ENCODE results near the gene A3GALT2.

A3GALT2 gene

GRCh38 chr1:33320619-33321165 is at the start of gene A3GALT2:
TSS of gene A3GALT2 (minus strand) at chr1:33321098. CDS start at chr1:33321098, 0 bp downstream.
- no peak for DNase-seq

GRCh38 chr1:33370301-33370700 is 49.4 kb upstream of the A3GALT2 start:
- DNase-seq = peak in 1 of 14 donors; percentile 41

- no peak for DNase-seq
These were observed 48.9 kb upstream of the A3GALT2 start for GRCh38 chr1:33369764-33370163.

- DNase-seq = no peak
These were observed 48.2 kb upstream of the A3GALT2 start for GRCh38 chr1:33369081-33369480.

GRCh38 chr1:33368431-33368830 is 47.5 kb upstream of the A3GALT2 start:
- no peak for DNase-seq

- peak; percentile 29 to 92 (median 80) for DNase-seq
These were observed 46.8 kb upstream of the A3GALT2 start for GRCh38 chr1:33367485-33368405.

GRCh38 chr1:33366762-33367484 is 46.0 kb upstream of the A3GALT2 start:
- peak in 5 of 14 donors; percentile 48 to 60 (median 58) for DNase-seq

GRCh38 chr1:33365560-33365997 is 44.7 kb upstream of the A3GALT2 start:
- peak in 7 of 14 donors; percentile 16 to 72 (median 26) for DNase-seq

GRCh38 chr1:33364565-33364918 is 43.6 kb upstream of the A3GALT2 start:
- DNase-seq = peak in 3 of 14 donors; percentile 43 to 67 (median 48)

- peak in 12 of 14 donors; percentile 30 to 85 (median 63) for DNase-seq
These were observed 42.6 kb upstream of the A3GALT2 start for GRCh38 chr1:33363470-33363861.

- DNase-seq = no peak
These were observed 42.1 kb upstream of the A3GALT2 start for GRCh38 chr1:33363021-33363420.

- peak in 2 of 14 donors; percentile 17 to 20 for DNase-seq
These were observed 40.8 kb upstream of the A3GALT2 start for GRCh38 chr1:33361532-33362235.

GRCh38 chr1:33360367-33360766 is 39.5 kb upstream of the A3GALT2 start:
- DNase-seq = no peak

GRCh38 chr1:33359931-33360330 is 39.0 kb upstream of the A3GALT2 start:
- no peak for DNase-seq

- no peak for DNase-seq
These were observed 38.1 kb upstream of the A3GALT2 start for GRCh38 chr1:33358795-33359503.

GRCh38 chr1:33358114-33358794 is 37.4 kb upstream of the A3GALT2 start:
- no peak for DNase-seq

GRCh38 chr1:33357099-33357498 is 36.2 kb upstream of the A3GALT2 start:
- DNase-seq = no peak

GRCh38 chr1:33354707-33355316 is 33.9 kb upstream of the A3GALT2 start:
- DNase-seq = no peak

GRCh38 chr1:33353531-33353930 is 32.6 kb upstream of the A3GALT2 start:
- no peak for DNase-seq

- no peak for DNase-seq
These were observed 30.4 kb upstream of the A3GALT2 start for GRCh38 chr1:33351281-33351660.

Data from C1 segment of cervical spinal cord (tissue), 14 donors.